GM10248 (cell line): Measurements from ENCODE around the gene EIF4EBP3.

ENCODE experiments used
- CTCF ChIA-PET: fragments of 300-600 bp; sonication (Branson Sonifier 250); formaldehyde crosslinking; extraction: SDS; loops from one replicate; lab custom pipeline; 2021; ENCODE audit warnings: antibody characterized with exemption; lab: Yijun Ruan, JAX
- POLR2A ChIA-PET: fragments of 350-650 bp; sonication (Branson Sonifier 250); formaldehyde crosslinking; extraction: SDS; loops from one replicate; lab custom pipeline; 2020; ENCODE audit warnings: antibody characterized with exemption; lab: Yijun Ruan, JAX
- DNase-seq: peaks from one replicate; pipeline ENCODE4 v3.0.0; 2012; ENCODE audit errors: extremely low spot score
- CTCF ChIP-seq: IDR thresholded peaks from 2 replicates; pipeline ENCODE4 v1.5.1; 2012; ENCODE audit warnings: mild to moderate bottlenecking, low read depth; ENCODE audit errors: extremely low read depth, missing control alignments, control extremely low read depth

The EIF4EBP3 gene

GRCh38 chr5:140548300-140548688, 832 bp downstream of the EIF4EBP3 start:
- CTCF ChIA-PET, result interaction anchor here (0.9 to 2.5 kb wide), 10 partner anchors 8 to 175 kb away, joined by 3 to 15 read pairs (median 8); partner anchors contain the start of genes ANKHD1 and SRA1
- POLR2A ChIA-PET, result interaction anchor here (0.8 to 3.2 kb wide), 5 partner anchors 10 to 163 kb away, joined by 3 to 22 read pairs (median 4); partner anchors contain the start of genes APBB3, SLC35A4 and SRA1
- DNase-seq, result no peak
- no peak for TF ChIP-seq CTCF

- no peak for TF ChIP-seq CTCF
- DNase-seq, result no peak
- ChIA-PET CTCF (interaction anchor here (1.4 to 2.4 kb wide), 7 partner anchors 10 to 147 kb away, joined by 4 to 15 read pairs (median 8); partner anchors contain the start of gene ANKHD1), POLR2A (interaction anchor here (0.6 to 3.2 kb wide), 4 partner anchors 13 to 1083 kb away, joined by 3 to 18 read pairs (median 6); partner anchors contain the start of genes APBB3 and SLC35A4)
Observed at GRCh38 chr5:140548791-140549190, 1.3 kb downstream of the EIF4EBP3 start.

DNA sequence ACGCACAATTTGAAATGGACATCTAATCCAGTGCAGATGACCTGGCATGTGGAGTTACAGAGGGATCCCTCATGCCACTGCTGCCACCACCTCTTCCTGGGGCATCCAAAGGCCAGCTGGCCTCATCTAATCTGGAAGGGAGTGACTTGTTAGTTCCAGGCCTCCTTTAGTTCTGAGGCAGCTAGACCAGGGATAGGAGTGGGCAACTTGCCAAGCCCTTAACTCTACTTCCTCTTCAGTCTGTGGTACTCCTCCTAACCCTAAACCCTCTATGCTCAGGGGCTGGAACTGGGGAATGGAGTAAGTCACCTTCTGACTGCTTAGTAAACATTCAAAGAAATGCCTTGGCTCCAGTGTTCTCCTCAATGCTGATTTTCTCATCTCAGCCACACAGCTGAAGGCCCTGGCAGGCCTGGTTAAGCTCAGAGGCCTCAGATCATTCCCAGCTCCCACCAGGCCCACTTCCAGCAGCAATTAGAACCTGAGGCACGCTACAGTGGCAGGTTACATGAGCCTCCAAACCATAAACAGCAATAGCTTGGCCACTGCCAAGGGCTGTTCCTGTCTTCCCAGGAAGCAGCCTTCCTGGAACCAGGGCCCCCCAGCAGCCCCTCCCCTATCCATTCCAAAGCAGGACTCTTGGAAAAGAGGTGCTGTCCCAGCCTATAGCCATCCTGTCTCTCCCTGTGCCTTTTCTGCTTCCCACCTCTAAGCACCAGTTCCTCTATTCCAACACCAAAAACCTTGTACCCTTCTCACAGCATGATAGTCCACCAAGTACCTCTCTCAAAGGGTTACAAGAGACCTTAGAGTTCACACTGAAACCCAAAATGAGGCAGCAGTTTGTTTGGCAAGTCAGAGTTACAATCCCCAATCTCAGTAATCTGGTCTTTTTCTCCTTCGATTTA, 2.0 kb downstream of the EIF4EBP3 start:
- ChIA-PET POLR2A (interaction anchor here (0.6 to 3.2 kb wide), 3 partner anchors 12 to 1083 kb away, joined by 4 to 18 read pairs (median 9); partner anchors contain the start of genes APBB3 and SLC35A4), CTCF (interaction anchor here (1.1 to 2.4 kb wide), 3 partner anchors 10 to 176 kb away, joined by 3 to 15 read pairs (median 4); no protein-coding TSS in a partner anchor)
- DNase-seq, result no peak
- TF ChIP-seq CTCF, result no peak

DNA sequence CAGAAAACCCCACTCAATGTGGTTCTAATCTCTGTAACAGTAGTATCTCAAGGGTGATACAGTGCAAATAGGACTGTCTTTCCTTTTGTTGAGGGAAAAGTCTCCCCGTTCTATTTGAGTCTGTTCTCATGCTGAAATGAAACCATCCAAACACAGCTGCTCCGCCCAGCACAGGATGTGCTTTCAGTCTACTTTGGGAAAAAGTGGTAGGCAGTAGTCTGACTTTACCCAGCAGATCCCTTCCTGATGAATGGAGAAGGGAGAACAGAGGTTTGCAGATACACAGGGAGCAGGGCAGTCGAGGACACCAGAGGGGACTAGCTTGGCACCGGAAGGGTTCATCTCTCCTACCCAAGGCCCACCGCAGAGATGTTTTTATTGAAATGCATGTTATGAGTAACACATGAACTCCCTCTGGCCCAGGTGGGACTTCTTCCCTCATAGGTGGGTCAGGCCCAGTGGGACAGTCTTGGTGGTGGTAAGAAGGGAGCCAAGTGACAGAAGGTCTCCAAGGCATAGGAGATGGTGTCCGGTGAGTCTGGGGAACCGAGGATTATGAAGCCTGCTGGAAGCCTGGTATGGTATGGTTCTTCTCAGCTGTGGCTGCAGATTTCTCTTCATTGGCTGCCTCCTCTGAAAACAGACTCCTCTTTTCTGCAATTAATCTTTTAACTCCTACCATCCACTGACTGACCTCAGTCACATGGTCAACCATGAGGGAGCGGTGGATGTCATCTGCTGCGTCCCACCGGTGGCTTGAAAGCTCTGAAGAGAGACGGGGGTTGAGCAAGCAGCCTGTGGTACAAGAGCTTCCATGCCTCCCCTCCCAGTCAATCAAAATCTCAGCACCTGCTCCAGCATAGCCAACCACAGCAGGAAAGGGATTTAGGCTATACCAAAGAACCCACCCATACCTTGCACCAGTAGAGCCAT, 3.0 kb downstream of the EIF4EBP3 start:
- POLR2A ChIA-PET, result no interaction called here
- CTCF ChIA-PET, result interaction anchor here (1.1 to 1.9 kb wide), 2 partner anchors 85 to 177 kb away, joined by 3 to 6 read pairs; no protein-coding TSS in a partner anchor
- DNase-seq, result no peak
- no peak for TF ChIP-seq CTCF

DNA sequence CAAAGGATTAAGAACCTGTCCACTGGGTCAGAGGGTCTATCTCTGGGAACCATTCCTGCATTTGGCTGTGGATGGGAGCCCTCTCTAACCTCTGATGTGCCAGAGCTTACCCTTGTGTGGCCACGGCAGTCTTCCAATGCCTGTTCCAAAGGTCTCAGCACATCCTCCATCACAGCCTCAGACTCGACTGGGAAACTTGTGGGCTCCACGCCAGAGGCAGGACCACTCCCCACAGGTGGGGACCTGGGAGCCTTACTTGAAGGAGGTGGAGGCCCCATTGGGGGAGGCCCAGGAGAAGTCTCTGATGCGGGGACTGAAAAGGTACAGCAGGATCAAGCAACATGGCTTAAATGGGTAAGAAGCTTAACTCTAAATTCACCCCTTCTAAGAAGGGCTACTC, 4.4 kb downstream of the EIF4EBP3 start:
- TF ChIP-seq CTCF, result no peak
- POLR2A ChIA-PET, result interaction anchor here (0.6 kb wide), 1 partner anchor 151 kb away, joined by 3 read pairs; no protein-coding TSS in a partner anchor
- DNase-seq, result no peak
- CTCF ChIA-PET, result interaction anchor here (0.9 to 1.9 kb wide), 2 partner anchors 18 to 83 kb away, joined by 3 to 6 read pairs; no protein-coding TSS in a partner anchor
